Lower leg skin (tissue), 3 donors: Measurements from ENCODE around the gene ZFP64.

ENCODE experiments used
- POLR2A ChIP-seq, 2 donors: fragments of 450-650 bp; IDR thresholded peaks; one replicate each; pipeline ENCODE4 v1.6.1; 2016 to 2017; ENCODE audit warnings: antibody characterized with exemption in 2 of 2, mild to moderate bottlenecking in 1 of 2, moderate library complexity in 1 of 2
- TF ChIP-seq, protein P1 (sequence below), 3 donors: fragments of 450-650 bp; IDR thresholded peaks; one replicate each; pipeline ENCODE4 v1.5.1; 2016; ENCODE audit warnings: antibody characterized with exemption in 3 of 3, mild to moderate bottlenecking in 3 of 3, moderate library complexity in 2 of 3

DNA sequence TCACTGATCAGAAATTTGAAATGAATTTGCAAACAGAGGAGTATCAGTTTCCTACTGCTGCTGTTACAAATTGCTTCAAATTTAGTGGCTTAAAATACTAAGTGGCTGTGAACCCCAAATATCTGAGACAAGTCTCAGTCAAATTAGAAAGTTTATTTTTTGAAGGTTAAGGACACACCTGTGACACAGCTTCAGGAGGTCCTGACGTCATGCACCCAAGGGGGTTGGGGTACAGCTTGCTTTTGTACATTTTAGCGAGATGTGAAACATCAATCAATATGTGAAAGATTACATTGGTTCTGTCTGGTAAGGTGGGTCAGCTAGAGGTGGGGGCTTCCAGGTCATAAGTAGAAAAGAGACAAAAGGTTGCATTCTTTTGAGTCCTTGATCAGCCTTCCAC is 21.4 kb upstream of the ZFP64 start:
- TF ChIP-seq POLR2A (IDR thresholded peaks at IDR 0.05) = no peak
- TF ChIP-seq, protein P1, sequence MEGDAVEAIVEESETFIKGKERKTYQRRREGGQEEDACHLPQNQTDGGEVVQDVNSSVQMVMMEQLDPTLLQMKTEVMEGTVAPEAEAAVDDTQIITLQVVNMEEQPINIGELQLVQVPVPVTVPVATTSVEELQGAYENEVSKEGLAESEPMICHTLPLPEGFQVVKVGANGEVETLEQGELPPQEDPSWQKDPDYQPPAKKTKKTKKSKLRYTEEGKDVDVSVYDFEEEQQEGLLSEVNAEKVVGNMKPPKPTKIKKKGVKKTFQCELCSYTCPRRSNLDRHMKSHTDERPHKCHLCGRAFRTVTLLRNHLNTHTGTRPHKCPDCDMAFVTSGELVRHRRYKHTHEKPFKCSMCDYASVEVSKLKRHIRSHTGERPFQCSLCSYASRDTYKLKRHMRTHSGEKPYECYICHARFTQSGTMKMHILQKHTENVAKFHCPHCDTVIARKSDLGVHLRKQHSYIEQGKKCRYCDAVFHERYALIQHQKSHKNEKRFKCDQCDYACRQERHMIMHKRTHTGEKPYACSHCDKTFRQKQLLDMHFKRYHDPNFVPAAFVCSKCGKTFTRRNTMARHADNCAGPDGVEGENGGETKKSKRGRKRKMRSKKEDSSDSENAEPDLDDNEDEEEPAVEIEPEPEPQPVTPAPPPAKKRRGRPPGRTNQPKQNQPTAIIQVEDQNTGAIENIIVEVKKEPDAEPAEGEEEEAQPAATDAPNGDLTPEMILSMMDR (IDR thresholded peaks at IDR 0.05) = no peak
